NT2/D1 (cell line): ENCODE data around the gene BDKRB2.
"Not testable (repeated sequence)": the region's sequence is repeated elsewhere in the genome, so short reads cannot be mapped to it uniquely, and the experiment has no call there.

Experiments
- DNase-seq: peaks from one replicate; pipeline ENCODE4 v3.0.0-alpha.2; 2011; ENCODE audit warnings: low read depth, low spot score
- H3K27me3 ChIP-seq: 2 replicates; pipeline ENCODE4 v1.6.0; 2011; ENCODE audit warnings: mild to moderate bottlenecking; ENCODE audit not compliant: insufficient read length, insufficient read depth
- H3K36me3 ChIP-seq: 2 replicates; pipeline ENCODE4 v1.6.1; 2011; ENCODE audit warnings: mild to moderate bottlenecking, low read length, mixed read lengths; ENCODE audit not compliant: insufficient read depth, insufficient read length
- H3K4me1 ChIP-seq: 2 replicates; pipeline ENCODE4 v1.5.1; 2011; ENCODE audit not compliant: insufficient read depth, insufficient read length
- H3K4me3 ChIP-seq: 2 replicates; pipeline ENCODE4 v1.5.1; 2011; ENCODE audit warnings: low read depth; ENCODE audit not compliant: insufficient read length
- H3K9ac ChIP-seq: 2 replicates; pipeline ENCODE4 v1.6.0; 2011; ENCODE audit warnings: low read depth; ENCODE audit not compliant: insufficient read length
- H3K9me3 ChIP-seq: 2 replicates; pipeline ENCODE4 v1.5.1; 2011; ENCODE audit warnings: mild to moderate bottlenecking, low read length; ENCODE audit not compliant: insufficient read depth
- SUZ12 ChIP-seq: IDR thresholded peaks from 2 replicates; pipeline ENCODE4 v1.6.1; 2011; ENCODE audit not compliant: insufficient read length, insufficient read depth; ENCODE audit errors: extremely low read depth
- YY1 ChIP-seq: IDR thresholded peaks from 2 replicates; pipeline ENCODE4 v1.6.1; 2011; ENCODE audit not compliant: insufficient read length, insufficient read depth
- ZNF274 ChIP-seq: IDR thresholded peaks from 2 replicates; pipeline ENCODE4 v1.6.1; 2011; ENCODE audit warnings: mild to moderate bottlenecking, low read depth, low read length

Gene BDKRB2

DNA sequence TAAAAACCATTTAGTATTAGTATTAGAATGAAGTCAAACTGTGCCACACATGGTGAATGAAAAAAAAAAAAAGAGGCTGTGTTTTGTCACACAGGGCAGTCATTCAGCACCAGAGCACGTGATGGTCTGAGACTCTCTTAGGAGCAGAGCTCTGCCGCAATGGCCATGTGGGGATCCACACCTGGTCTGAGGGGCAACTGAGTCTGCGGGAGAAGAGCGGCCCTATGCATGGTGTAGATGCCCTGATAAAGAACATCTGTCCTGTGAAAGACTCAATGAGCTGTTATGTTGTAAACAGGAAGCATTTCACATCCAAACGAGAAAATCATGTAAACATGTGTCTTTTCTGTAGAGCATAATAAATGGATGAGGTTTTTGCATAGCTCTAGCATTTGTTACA, 39.1 kb downstream of the BDKRB2 start:
- Histone ChIP-seq H3K9ac (no peak overlapping the region), H3K27me3 (no peaks in the 10 kb centered on the region), H3K36me3 (no peaks in the 10 kb centered on the region), H3K4me1 (peaks cover 4% of the 10 kb centered on the region), H3K9me3 (no peaks in the 10 kb centered on the region), H3K4me3 (no peak overlapping the region)
- no peak for DNase-seq
- TF ChIP-seq ZNF274 (no peak), YY1 (no peak)

DNA sequence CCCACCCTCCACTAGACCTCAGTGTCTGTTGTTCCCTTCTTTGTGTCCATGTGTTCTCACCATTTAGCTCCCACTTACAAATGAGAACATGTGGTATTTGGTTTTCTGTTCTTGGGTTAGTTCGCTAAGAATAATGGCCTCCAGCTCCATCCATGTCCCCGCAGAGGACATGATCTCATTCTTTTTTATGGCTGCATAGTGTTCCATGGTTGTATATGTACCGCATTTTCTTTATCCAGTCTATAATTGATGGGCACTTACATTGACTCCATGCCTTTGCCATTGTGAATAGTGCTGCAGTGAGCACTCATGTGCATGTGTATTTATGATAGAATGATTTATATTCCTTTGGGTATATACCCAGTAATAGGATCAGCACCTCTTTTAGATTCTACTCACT, 40.4 kb downstream of the BDKRB2 start:
- H3K27me3 ChIP-seq, H3K9me3 ChIP-seq, DNase-seq, H3K36me3 ChIP-seq, H3K9ac ChIP-seq, H3K4me1 ChIP-seq, H3K4me3 ChIP-seq: not testable (repeated sequence)

DNA sequence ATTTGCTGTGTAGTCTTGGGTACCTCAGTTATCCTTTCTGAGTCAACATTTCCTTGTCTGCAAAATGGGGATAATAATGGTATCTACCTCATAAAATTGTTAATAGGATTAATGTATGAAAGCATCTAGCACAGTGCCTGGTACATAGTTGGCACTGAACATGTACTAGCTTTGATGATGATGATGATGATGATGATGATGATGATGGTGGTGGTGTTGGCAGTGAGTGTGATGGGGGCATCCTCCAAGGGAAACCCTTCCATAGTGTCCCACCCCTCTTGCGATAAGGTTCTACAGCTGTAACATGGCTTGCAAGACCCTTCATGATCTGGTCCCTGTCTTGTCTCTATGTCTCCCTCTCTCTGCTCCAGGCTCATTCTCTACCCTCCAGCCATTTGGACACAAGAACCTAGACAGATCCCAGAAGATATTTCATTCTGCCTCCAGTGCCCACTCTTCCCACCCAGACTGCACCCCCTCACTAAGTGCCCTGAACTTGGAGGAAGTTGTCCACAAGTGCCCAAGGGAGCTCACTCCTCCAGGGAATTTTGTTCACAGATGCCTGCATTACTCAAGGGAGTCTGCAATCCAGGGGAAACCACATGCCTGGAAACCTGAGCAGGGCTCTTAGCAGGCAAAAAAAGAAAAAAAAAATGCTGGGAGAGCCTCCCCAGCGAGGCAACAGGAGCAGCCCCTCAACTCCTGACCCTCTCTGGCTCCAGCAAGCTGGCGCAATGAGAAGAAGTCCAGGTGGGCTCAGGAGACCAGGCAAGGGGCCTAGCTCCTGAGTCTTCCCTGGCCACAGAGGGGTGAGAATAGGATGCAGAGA, 41.3 kb downstream of the BDKRB2 start:
- no peak overlapping the region for H3K4me3 ChIP-seq
- no peaks in the 10 kb centered on the region for H3K36me3 ChIP-seq
- H3K4me1 ChIP-seq = peaks cover 4% of the 10 kb centered on the region
- H3K27me3 ChIP-seq = no peaks in the 10 kb centered on the region
- no peak overlapping the region for H3K9ac ChIP-seq
- H3K9me3 ChIP-seq = no peaks in the 10 kb centered on the region
- DNase-seq = no peak
- TF ChIP-seq SUZ12 (no peak), ZNF274 (no peak), YY1 (no peak)

DNA sequence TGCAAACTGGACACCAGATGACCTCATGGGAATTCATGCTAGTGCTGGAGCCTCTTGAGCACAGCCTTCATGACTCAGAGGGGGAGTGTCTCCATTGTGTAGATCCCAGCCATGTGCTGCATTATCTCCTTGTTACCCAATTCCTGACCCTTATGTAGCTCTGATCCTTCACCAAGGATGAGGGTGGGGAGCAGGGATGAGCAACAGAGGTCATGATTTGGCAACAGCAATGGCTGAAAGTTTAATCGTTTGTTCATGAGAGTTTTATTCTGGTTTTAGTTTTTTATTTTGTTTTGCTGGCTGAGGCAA, 41.9 kb downstream of the BDKRB2 start:
- Histone ChIP-seq H3K9ac (no peak overlapping the region), H3K27me3 (no peaks in the 10 kb centered on the region), H3K4me3 (no peak overlapping the region), H3K36me3 (no peaks in the 10 kb centered on the region), H3K9me3 (no peaks in the 10 kb centered on the region), H3K4me1 (peaks cover 4% of the 10 kb centered on the region)
- no peak for DNase-seq
- TF ChIP-seq YY1 = no peak
- no peak for TF ChIP-seq SUZ12
- no peak for TF ChIP-seq ZNF274

DNA sequence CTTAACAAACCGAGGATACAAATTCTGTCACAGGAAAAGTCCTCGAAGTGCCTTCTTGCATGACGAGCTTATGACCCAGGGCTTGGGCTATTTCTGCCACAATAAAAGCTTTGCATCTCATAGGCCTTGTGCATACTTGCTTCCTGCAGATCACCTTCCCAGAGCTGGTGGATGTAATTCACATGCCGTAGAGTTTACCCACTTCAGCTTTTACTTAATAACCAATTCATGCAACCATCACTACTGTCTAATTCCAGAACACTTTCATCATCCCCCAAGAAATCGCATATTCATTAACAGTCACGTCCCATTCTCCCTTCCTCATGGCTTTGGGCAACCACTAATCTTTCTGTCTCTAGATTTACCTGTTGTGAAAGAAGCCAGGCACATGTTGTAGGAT, 42.4 kb downstream of the BDKRB2 start:
- no peaks in the 10 kb centered on the region for H3K36me3 ChIP-seq
- peaks cover 4% of the 10 kb centered on the region for H3K4me1 ChIP-seq
- H3K4me3 ChIP-seq = no peak overlapping the region
- no peak for TF ChIP-seq YY1
- TF ChIP-seq SUZ12 = no peak
- no peak for TF ChIP-seq ZNF274
- no peaks in the 10 kb centered on the region for H3K9me3 ChIP-seq
- DNase-seq = no peak
- H3K27me3 ChIP-seq = no peaks in the 10 kb centered on the region
- H3K9ac ChIP-seq = no peak overlapping the region

DNA sequence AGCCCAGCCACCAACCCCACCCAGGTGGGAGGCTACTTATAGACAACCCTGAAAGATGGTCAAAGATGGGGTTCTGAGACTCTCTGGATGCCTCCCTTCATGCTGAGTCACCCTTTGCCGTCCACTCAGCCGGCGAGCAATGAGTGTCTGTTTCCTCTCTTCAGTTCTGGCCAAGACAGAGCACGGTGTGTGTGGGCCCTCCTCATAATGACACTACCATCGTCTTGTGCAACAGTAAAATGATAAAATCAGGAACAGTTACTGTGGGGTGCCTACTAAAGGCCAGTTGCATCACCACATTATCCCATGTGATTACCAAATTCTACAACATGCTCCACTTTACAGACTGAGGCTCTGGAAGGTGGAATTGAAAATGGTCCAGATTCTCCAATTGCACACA, 44.4 kb downstream of the BDKRB2 start:
- H3K36me3 ChIP-seq = no peaks in the 10 kb centered on the region
- H3K27me3 ChIP-seq = no peaks in the 10 kb centered on the region
- no peak overlapping the region for H3K4me3 ChIP-seq
- no peaks in the 10 kb centered on the region for H3K9me3 ChIP-seq
- DNase-seq = no peak
- TF ChIP-seq SUZ12 = no peak
- no peak for TF ChIP-seq YY1
- no peak for TF ChIP-seq ZNF274
- H3K9ac ChIP-seq = no peak overlapping the region
- H3K4me1 ChIP-seq = peaks cover 14% of the 10 kb centered on the region

DNA sequence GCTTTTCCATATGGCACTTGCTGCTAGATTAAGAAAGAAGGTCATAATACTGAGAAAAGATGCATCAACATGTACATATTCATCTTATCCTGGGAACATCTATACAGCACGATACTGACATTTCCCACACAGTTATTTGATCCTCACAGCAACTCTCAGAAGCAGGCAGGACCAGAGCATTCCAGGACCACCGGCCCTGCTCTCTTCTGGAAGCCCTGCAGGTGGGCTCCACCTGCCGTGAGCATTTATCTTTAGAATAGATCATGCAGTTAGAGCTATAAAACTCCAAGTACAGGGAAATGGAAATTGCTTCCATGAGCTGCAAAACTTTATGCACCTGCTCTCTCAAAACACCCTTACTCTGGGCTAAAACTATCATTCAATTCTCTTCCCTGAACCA, 45.8 kb downstream of the BDKRB2 start:
- Histone ChIP-seq H3K27me3 (no peaks in the 10 kb centered on the region), H3K9me3 (no peaks in the 10 kb centered on the region), H3K36me3 (no peaks in the 10 kb centered on the region), H3K4me3 (no peak overlapping the region), H3K4me1 (peaks cover 14% of the 10 kb centered on the region), H3K9ac (no peak overlapping the region)
- DNase-seq = no peak
- TF ChIP-seq SUZ12 (no peak), ZNF274 (no peak), YY1 (no peak)

DNA sequence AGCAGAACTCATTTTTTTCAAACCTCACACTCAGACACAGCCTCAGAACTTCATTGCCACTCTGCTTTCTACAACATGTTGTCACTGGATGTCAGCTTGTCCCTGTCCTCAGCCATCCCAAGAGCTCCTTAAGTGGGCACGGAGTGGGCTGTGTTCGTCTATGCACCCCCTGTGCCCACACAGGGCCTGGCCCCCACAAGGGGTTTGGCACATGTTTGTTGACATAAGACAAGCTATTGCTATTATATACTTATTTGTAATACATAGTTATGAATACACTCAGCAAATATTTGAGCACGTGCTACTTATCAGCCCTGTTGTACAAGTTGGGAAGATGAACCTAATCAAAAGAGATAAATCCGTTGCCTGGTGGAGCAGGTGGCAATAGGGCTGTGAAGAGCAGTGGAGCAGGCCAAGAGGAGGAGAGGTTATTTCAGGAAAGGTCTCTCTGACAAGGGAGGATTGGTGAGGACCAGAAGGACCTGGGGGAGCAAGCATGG, 47.1 kb downstream of the BDKRB2 start:
- Histone ChIP-seq H3K9me3 (no peaks in the 10 kb centered on the region), H3K27me3 (no peaks in the 10 kb centered on the region), H3K36me3 (no peaks in the 10 kb centered on the region), H3K9ac (no peak overlapping the region), H3K4me3 (no peak overlapping the region), H3K4me1 (peaks cover 10% of the 10 kb centered on the region)
- TF ChIP-seq SUZ12 (no peak), ZNF274 (no peak), YY1 (no peak)
- no peak for DNase-seq
